SK-N-MC (cell line): Measurements from ENCODE around the gene AOPEP.

Experiments used
- DNase-seq: peaks from one replicate; pipeline ENCODE4 v3.0.0-alpha.2; 2011; ENCODE audit warnings: low read depth, low spot score
- H3K27ac ChIP-seq: fragments of 200-600 bp; sonication (generic); 2 replicates; pipeline ENCODE4 v1.5.1; 2016; ENCODE audit warnings: mixed run types
- H3K36me3 ChIP-seq: fragments of 200-600 bp; sonication (generic); 2 replicates; pipeline ENCODE4 v1.6.1; 2017; ENCODE audit warnings: antibody characterized with exemption, low read length, mixed read lengths; ENCODE audit not compliant: insufficient read depth
- H3K4me3 ChIP-seq: fragments of 200-600 bp; sonication (generic); 2 replicates; pipeline ENCODE4 v1.5.1; 2016
- H3K9ac ChIP-seq: fragments of 200-600 bp; sonication (generic); 2 replicates; pipeline ENCODE4 v1.8.0; 2017; ENCODE audit warnings: mixed run types, mixed read lengths; ENCODE audit not compliant: insufficient read length
- H3K9me3 ChIP-seq: fragments of 200-600 bp; sonication (generic); 2 replicates; pipeline ENCODE4 v1.6.1; 2017; ENCODE audit warnings: low read depth, mild to moderate bottlenecking, antibody characterized with exemption, low read length, moderate library complexity, mixed read lengths
- EZH2 ChIP-seq: fragments of 200-600 bp; sonication (generic); IDR thresholded peaks from one replicate; pipeline ENCODE4 v1.6.1; 2017; ENCODE audit warnings: antibody characterized with exemption
- FOXP2 ChIP-seq: optimal IDR thresholded peaks from 2 replicates; pipeline ENCODE3; 2011; ENCODE audit warnings: mild to moderate bottlenecking, moderate library complexity; ENCODE audit not compliant: insufficient read depth; ENCODE audit errors: extremely low read length, control extremely low read depth
- POLR2AphosphoS5 ChIP-seq: IDR thresholded peaks from 2 replicates; pipeline ENCODE4 v1.6.1; 2012; ENCODE audit warnings: mild to moderate bottlenecking, low read depth, low read length, borderline replicate concordance

The AOPEP gene

DNA sequence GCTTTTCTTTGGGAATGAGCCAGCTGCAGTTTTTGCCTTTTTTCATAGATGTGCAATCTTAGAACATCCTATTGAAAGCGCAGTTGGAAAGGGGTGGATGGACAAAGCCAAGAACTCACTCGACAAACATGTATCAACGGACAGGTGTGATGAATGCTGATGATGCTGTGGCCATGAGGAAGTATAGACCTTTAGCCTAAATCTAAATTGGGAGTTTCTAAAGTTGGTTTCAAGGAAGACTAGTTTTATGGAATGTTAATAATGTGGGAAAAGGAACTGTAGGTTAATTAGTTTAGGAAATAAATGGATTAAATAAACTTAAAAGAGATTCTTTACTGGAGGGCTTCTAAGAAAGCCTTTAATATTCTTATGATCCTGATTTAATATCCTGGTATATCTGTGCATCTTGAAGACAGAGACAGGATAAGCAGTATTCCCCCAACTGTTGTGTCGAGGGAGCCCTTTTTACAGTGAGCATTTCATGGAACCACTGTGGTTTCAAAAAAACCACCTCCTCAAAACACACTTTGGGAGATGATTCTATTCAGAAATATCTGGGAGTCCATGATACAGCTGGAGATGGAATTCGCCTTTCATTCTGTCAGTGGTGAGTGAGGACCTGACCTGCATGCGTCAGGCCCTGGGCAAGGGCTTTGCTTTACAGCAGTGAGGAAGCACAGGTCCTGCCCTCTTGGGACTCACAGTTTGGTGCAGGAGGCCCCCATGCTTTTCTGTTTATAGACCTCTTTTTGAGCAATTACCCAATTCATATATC, 82.6 kb downstream of the AOPEP start:
- H3K9ac ChIP-seq = no peak overlapping the region
- H3K4me3 ChIP-seq = no peak overlapping the region
- no peak for TF ChIP-seq EZH2
- no peak for TF ChIP-seq FOXP2
- no peak for TF ChIP-seq POLR2AphosphoS5
- DNase-seq = no peak
- peaks cover 12% of the 10 kb centered on the region for H3K36me3 ChIP-seq
- no peak overlapping the region for H3K27ac ChIP-seq
- no peaks in the 10 kb centered on the region for H3K9me3 ChIP-seq

DNA sequence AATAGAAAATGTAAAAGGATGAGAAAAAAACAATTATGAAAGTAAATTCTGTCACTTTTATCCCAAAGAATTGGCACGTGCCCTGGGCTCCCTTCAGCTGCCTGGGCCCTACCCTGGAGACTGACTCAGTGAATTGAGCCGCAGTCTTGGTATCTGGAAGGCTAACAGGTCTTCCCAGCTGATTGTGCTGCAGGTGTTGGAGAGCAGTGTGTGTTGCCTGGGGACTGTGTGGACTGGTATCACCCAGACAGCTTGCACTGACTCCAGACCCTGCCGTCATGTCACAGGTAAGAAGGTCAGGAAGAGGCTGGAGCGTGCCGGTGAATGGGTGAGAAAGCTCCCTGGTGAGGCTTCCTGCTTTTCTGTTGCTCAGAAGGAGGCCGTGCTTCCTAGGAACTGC, 83.3 kb downstream of the AOPEP start:
- TF ChIP-seq FOXP2 = no peak
- TF ChIP-seq POLR2AphosphoS5 = no peak
- TF ChIP-seq EZH2 = no peak
- DNase-seq = no peak
- H3K9ac ChIP-seq = no peak overlapping the region
- H3K9me3 ChIP-seq = no peaks in the 10 kb centered on the region
- H3K27ac ChIP-seq = no peak overlapping the region
- H3K4me3 ChIP-seq = no peak overlapping the region
- peaks cover 12% of the 10 kb centered on the region for H3K36me3 ChIP-seq

DNA sequence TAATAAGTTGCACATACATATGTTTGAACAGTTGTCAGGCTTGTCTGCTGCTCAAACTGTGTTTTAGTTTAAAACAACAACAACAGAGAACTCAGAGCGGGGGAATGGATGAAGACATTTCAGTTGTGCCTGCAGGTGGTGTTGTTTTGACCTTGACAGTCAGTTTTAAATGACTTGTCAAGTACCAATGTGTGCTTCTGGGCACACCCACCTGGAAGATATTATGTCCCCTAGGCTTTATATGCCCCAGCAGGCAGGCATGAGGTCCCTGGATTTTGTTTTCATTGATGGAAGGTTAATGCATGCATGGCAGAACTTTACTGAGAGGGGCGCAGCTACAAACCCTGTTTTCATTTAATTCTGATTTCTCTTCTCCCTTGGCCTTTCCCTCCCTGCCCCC, 84.6 kb downstream of the AOPEP start:
- TF ChIP-seq EZH2 = no peak
- TF ChIP-seq FOXP2 = no peak
- no peak for TF ChIP-seq POLR2AphosphoS5
- H3K36me3 ChIP-seq = peaks cover 12% of the 10 kb centered on the region
- H3K9ac ChIP-seq = no peak overlapping the region
- H3K27ac ChIP-seq = no peak overlapping the region
- DNase-seq = no peak
- no peak overlapping the region for H3K4me3 ChIP-seq
- H3K9me3 ChIP-seq = no peaks in the 10 kb centered on the region

DNA sequence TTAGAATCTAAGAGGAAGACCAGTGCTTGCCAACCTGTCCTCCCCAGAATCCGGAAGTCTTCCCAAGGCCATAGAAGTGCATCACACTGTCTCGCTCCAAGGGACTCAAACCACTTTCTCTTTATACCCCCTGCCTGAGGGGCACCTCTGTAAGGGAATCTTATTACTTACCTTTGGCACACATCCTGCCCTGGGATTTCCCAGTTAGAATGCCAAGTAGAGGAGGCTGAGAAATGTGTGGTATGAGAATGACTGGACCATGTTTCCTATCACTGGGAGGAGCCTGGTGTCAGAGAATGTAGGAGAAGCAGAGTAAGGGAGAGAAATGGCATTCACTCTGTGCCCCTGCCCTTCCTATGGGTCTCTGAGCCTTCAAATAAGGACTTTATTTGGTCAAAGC, 85.8 kb downstream of the AOPEP start:
- peaks cover 8% of the 10 kb centered on the region; the same call in 1 of the 2 replicates for H3K36me3 ChIP-seq
- H3K9me3 ChIP-seq = no peaks in the 10 kb centered on the region
- H3K9ac ChIP-seq = no peak overlapping the region
- TF ChIP-seq POLR2AphosphoS5 (no peak), EZH2 (no peak), FOXP2 (no peak)
- no peak for DNase-seq
- H3K4me3 ChIP-seq = no peak overlapping the region
- no peak overlapping the region for H3K27ac ChIP-seq

DNA sequence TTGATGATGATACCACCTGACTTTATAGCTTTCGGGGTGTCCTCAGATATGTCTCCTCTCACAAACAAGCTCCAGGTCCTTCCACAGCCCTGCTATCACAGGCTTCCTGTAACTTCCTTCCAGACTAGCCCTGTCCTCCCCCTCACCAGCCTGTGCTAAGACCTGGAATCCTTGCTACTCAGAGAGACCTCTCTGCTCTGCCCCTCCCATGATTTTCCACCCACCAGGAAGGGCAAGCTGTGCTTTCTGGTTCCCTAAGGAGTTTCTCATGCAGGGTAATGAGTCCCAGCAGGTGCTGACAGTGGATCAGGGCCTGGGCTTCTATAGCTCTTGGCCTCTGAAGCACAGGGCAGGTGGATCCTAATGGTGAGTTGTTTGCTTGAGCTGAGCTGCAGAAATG, 86.9 kb downstream of the AOPEP start:
- no peak overlapping the region for H3K27ac ChIP-seq
- DNase-seq = no peak

DNA sequence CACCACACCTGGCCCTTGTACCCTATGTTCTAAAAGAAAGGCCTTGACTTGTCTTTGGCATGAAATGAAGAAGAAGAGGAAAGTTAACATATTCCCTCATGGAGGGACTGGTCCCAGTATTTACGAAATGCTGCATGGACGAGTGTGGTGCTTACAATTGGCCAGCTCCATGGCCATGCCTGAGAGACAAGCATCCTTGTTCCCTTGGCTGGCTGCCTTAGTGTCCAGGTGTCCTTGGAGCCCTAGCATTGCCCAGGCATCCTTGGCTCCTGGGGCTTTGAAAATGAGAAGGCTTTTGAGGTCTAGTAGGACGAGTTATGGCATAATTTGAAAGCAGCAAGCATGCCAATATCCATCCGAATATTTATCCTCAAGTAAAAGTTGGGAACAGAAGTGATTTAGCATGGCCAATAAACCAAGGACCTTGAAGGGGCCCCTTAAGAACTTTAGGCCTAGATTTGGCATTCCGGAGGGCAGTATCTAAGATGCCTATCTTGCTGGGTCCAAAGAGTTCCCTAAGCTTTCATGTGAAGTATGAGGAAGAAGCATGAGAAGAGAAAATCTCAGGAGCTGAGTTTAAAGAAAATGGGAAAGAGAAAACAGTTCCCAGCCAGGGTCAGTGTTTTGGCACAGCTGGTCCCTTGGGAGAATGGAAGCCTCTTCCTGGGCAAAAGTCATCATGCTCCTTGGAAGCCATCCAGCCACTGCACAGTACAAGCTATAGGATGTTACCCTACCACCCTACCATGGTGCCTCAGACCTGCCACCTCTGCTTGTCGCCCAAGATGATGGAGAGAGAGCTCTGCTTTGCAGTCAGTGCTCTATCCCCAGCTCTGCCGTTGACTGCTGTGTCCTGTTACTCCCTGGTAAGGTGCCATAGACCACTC, 91.0 kb downstream of the AOPEP start:
- no peak overlapping the region for H3K27ac ChIP-seq
- TF ChIP-seq FOXP2 (no peak), EZH2 (no peak), POLR2AphosphoS5 (no peak)
- H3K4me3 ChIP-seq = no peak overlapping the region
- H3K9me3 ChIP-seq = no peaks in the 10 kb centered on the region
- no peaks in the 10 kb centered on the region for H3K36me3 ChIP-seq
- DNase-seq = no peak
- no peak overlapping the region for H3K9ac ChIP-seq

More for the DNA sequence above, 86.9 kb downstream of the AOPEP start:
- TF ChIP-seq POLR2AphosphoS5 (no peak), EZH2 (no peak), FOXP2 (no peak)
- Histone ChIP-seq H3K9me3 (no peaks in the 10 kb centered on the region), H3K9ac (no peak overlapping the region), H3K36me3 (0 out of 2 replicates have a peak, but pooled peaks cover 5% of the 10 kb centered on the region), H3K4me3 (no peak overlapping the region)

DNA sequence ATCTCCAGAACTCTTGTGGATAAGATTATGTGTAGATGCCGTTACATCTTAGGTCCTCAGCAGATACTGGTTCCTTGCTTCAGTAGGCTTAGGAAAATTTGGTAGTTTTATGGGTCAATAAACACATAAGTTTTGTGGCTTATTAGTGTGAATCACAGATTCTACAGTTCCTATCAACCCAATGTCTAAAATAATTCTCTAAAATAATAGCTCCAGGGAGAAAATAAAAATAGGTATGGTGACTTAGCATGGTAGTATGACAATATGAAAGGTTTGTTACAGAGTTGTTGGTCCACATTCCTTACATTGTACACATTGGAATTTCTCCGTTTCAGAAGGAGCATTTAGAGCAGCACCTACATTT, 91.7 kb downstream of the AOPEP start:
- Histone ChIP-seq H3K27ac (no peak overlapping the region), H3K36me3 (no peaks in the 10 kb centered on the region), H3K9ac (no peak overlapping the region), H3K4me3 (no peak overlapping the region), H3K9me3 (no peaks in the 10 kb centered on the region)
- TF ChIP-seq FOXP2 (no peak), POLR2AphosphoS5 (no peak), EZH2 (no peak)
- no peak for DNase-seq

DNA sequence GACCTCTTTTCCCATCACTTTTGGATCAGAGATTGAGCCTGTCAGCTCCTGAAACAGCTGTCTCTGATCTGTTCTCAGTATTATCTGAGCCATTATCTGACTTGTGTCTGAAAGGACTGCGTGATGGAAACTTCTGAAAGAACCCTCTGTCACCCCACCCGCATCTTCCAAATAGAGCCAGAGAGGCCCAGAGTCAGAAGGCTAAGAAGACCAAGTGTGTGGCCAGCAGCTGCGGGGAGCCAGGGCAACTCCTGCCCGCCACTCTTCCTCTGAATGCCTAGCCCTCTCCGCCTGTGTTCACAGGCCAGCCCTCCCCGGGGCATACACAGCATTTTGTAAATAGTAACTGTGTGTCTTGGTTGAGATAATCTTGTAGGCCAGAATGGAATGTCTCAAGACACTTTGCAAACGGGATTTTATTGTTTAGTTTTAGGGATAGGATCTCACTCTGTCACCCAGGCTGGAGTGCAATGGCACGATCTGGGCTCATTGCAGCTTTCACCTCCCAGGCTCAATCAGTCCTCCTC, 92.7 kb downstream of the AOPEP start:
- Histone ChIP-seq H3K9ac (no peak overlapping the region), H3K9me3 (no peaks in the 10 kb centered on the region), H3K36me3 (no peaks in the 10 kb centered on the region), H3K27ac (no peak overlapping the region), H3K4me3 (no peak overlapping the region)
- DNase-seq = no peak
- TF ChIP-seq POLR2AphosphoS5 = no peak
- no peak for TF ChIP-seq EZH2
- TF ChIP-seq FOXP2 = no peak
